Measurements from ENCODE around the gene PGAM4.

PGAM4 gene

DNA sequence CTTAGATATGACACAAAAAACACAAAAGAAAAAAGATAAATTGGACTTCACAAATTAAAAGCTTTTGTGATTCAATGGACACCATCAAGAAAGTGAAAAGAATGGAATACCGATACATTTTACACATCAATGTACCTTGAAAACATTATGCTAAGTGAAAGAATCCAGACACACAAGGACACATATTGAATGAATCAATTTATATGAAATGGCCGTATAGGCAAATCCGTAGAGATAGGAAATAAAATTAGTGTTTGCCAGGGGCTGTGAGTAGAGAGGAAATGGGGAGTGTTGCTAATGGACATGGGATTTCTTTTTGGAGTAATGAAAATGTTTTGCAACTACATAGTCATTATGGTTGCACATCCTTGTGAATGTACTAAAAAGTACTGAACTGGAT, 3.1 kb downstream of the PGAM4 start:
- TF ChIP-seq CTCF (IDR thresholded peaks at IDR 0.05; ENCODE audit: insufficient read depth, low read depth, low read length, missing control alignments) = no peak
- H3K4me3 ChIP-seq (ENCODE audit: low read length) = no peak overlapping the region
- no peak for DNase-seq (ENCODE audit: low read depth)

GRCh38 chrX:77962068-77962902, 7.2 kb downstream of the PGAM4 start:
- DNase-seq (ENCODE audit: low read depth) = no peak
- no peak for TF ChIP-seq CTCF (IDR thresholded peaks at IDR 0.05; ENCODE audit: insufficient read depth, low read depth, low read length, missing control alignments)
- no peak overlapping the region for H3K4me3 ChIP-seq (ENCODE audit: low read length)

- no peak for TF ChIP-seq CTCF (IDR thresholded peaks at IDR 0.05; ENCODE audit: insufficient read depth, low read depth, low read length, missing control alignments)
- no peak for DNase-seq (ENCODE audit: low read depth)
- no peak overlapping the region for H3K4me3 ChIP-seq (ENCODE audit: low read length)
Measured at GRCh38 chrX:77961063-77961462, 8.4 kb downstream of the PGAM4 start.

- no peak overlapping the region for H3K4me3 ChIP-seq (ENCODE audit: low read length)
- TF ChIP-seq CTCF (IDR thresholded peaks at IDR 0.05; ENCODE audit: insufficient read depth, low read depth, low read length, missing control alignments) = no peak
- DNase-seq (ENCODE audit: low read depth) = no peak
Measured at GRCh38 chrX:77960567-77960966, 8.9 kb downstream of the PGAM4 start.

DNA sequence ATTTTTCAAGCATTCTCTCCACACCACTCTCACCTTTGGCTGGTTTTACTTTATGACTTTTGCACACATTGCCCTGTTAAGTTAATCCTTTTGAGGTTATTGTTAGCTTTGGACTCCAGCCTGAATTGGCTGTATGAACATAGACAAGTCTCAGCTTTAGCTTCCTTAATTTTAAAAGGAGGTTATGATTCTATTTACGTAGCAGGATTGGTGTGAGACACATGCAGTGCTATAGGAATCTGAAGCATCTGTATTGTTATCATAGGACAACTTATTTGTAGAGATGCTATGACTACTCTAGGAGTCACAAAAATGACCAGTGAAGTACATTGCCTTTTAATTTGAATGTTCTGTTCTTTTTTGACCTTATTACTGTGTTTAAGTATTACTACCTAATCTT, 15.7 kb downstream of the PGAM4 start:
- no peak for TF ChIP-seq CTCF (IDR thresholded peaks at IDR 0.05; ENCODE audit: insufficient read depth, low read depth, low read length, missing control alignments)
- DNase-seq (ENCODE audit: low read depth) = peak; percentile 4
- no peak overlapping the region for H3K4me3 ChIP-seq (ENCODE audit: low read length)

- TF ChIP-seq CTCF (IDR thresholded peaks at IDR 0.05; ENCODE audit: insufficient read depth, low read depth, low read length, missing control alignments) = no peak
- H3K4me3 ChIP-seq (ENCODE audit: low read length) = no peak overlapping the region
Measured at GRCh38 chrX:77953302-77953701, 16.1 kb downstream of the PGAM4 start.

GRCh38 chrX:77952173-77952572, 17.3 kb downstream of the PGAM4 start:
- no peak for DNase-seq (ENCODE audit: low read depth)
- no peak for TF ChIP-seq CTCF (IDR thresholded peaks at IDR 0.05; ENCODE audit: insufficient read depth, low read depth, low read length, missing control alignments)

More at GRCh38 chrX:77953302-77953701, 16.1 kb downstream of the PGAM4 start:
- DNase-seq (ENCODE audit: low read depth) = no peak

More at GRCh38 chrX:77952173-77952572, 17.3 kb downstream of the PGAM4 start:
- no peak overlapping the region for H3K4me3 ChIP-seq (ENCODE audit: low read length)
